Right kidney (tissue), 1 donor: ENCODE measurements around the gene RNF32.
"Not testable (repeated sequence)": the region's sequence is repeated elsewhere in the genome, so short reads cannot be mapped to it uniquely, and the experiment has no call there.

Experiments
- DNase-seq: peaks from one replicate; pipeline ENCODE4 v3.0.0-alpha.2; 2016

RNF32 gene

GRCh38 chr7:156642306-156643045 is 1.9 kb downstream of the RNF32 start:
- no peak for DNase-seq

- DNase-seq = not testable (repeated sequence)
Measured at GRCh38 chr7:156647330-156647729, 6.8 kb downstream of the RNF32 start.

- DNase-seq = no peak
Measured at GRCh38 chr7:156650042-156650441, 9.5 kb downstream of the RNF32 start.

GRCh38 chr7:156651474-156651873 is 10.9 kb downstream of the RNF32 start:
- DNase-seq = no peak

GRCh38 chr7:156652886-156653568 is 12.5 kb downstream of the RNF32 start:
- DNase-seq = no peak

GRCh38 chr7:156654511-156655234 is 14.1 kb downstream of the RNF32 start:
- no peak for DNase-seq

GRCh38 chr7:156655251-156655650 is 14.7 kb downstream of the RNF32 start:
- no peak for DNase-seq

- DNase-seq = no peak
Measured at GRCh38 chr7:156655983-156656382, 15.4 kb downstream of the RNF32 start.

- no peak for DNase-seq
Measured at GRCh38 chr7:156656598-156656997, 16.0 kb downstream of the RNF32 start.

- no peak for DNase-seq
Measured at GRCh38 chr7:156657681-156658080, 17.1 kb downstream of the RNF32 start.

- no peak for DNase-seq
Measured at GRCh38 chr7:156659203-156659602, 18.6 kb downstream of the RNF32 start.

- no peak for DNase-seq
Measured at GRCh38 chr7:156659961-156660360, 19.4 kb downstream of the RNF32 start.

GRCh38 chr7:156661637-156662036 is 21.1 kb downstream of the RNF32 start:
- DNase-seq = no peak

- DNase-seq = no peak
Measured at GRCh38 chr7:156662277-156662676, 21.7 kb downstream of the RNF32 start.

- DNase-seq = no peak
Measured at GRCh38 chr7:156665101-156665500, 24.5 kb downstream of the RNF32 start.

GRCh38 chr7:156666368-156667109 is 26.0 kb downstream of the RNF32 start:
- no peak for DNase-seq

- DNase-seq = no peak
Measured at GRCh38 chr7:156667110-156667426, 26.5 kb downstream of the RNF32 start.

- no peak for DNase-seq
Measured at GRCh38 chr7:156668130-156668741, 27.7 kb downstream of the RNF32 start.

GRCh38 chr7:156669035-156669828 is 28.7 kb downstream of the RNF32 start:
- no peak for DNase-seq

GRCh38 chr7:156673454-156673853 is 32.9 kb downstream of the RNF32 start:
- no peak for DNase-seq

- no peak for DNase-seq
Measured at GRCh38 chr7:156673902-156674301, 33.3 kb downstream of the RNF32 start.

GRCh38 chr7:156675721-156676120 is 35.1 kb downstream of the RNF32 start:
- no peak for DNase-seq
